ENCODE data around the gene LDLRAD2.

Gene LDLRAD2

DNA sequence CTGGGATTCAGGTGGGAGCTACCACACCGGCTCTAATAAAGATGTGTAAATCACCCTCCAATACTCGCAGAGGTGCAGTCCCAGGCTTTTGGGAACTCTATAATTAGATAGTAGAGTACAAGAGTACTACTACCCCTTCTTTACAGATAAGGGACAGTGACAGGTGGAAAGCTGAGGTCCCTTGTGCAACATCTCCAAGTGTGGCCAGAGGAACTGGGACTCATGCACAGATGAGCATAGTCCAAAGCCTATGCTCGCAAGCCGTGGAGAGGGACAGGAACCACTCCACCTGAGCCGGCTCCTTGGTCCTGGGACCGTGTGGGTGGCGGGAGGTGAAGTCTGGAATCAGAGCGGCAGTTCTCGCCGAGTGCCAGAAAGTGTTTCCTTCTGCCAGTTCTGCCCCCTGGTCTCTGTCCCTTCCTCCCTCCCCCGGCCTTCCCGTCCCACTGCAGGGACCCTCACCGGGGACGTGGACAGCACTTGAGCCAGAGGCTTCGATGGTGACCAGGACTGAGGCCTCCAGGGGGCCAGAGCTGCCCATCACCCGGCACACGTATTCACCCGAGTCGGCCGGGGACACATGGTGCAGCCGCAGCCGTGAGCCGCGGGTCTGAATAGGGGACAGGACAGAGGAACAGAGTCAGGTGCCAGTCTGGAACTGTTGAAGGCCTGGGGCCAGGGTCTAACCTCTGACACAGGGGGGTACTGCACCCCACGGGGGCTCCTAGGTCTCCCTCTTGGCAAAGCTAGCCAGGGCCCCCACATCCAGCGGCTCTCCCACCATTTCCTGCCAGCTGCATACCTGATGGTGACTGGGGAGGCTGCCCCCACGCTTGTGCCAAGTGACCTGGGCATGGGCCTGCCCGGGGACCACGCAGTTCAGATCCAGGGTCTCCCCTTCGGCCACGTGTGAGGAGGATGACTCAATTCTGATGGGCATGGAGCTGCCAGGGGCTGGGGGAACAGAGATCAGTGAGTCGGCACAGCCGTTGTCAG is 33.9 kb downstream of the LDLRAD2 start:
- DNase-seq, result no peak

DNA sequence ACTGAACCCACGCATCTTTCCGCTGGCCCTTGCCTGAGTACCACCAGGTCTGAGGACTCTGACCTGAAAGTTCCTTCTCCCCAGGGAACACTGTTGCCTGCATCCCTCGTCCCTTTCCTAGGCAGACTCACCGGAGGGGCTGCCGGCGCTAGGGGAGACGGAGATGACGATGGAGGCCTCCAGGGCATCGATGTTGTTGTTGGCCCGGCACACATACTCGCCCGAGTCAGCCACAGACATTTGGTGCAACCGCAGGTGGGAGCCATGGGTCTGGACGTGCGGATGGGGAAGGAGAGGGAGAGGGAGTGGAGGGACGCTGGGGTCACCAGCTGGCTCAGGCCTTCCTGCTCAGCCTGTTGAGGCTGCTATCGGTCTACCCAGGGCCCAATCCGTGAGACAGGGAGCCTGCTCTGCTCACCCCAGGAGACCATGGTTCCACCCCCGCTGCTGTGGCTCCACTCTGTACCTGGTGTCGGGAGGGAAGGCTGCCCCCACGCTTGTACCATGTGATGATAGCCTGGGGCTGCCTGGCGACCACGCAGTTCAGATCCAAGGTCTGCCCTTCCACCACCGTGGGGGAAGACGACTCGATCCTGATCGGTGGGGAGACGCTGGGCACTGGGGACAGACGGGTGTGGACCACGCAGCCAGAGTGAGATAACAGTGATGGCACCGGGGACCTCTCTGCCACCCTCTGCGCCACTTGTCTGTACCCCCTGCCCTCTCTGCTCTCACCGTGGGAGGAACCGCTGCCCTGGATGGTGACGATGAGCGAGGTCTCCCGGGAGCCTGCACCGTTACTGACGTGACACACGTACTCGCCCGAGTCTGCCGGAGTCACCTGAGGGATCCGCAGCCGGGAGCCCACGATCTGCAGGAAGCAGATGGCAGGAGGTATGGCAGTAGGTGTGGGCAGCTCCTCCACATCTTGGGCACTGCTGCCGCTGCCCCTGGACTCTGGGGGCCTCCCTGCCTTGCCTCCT is 35.4 kb downstream of the LDLRAD2 start:
- DNase-seq, result no peak

DNA sequence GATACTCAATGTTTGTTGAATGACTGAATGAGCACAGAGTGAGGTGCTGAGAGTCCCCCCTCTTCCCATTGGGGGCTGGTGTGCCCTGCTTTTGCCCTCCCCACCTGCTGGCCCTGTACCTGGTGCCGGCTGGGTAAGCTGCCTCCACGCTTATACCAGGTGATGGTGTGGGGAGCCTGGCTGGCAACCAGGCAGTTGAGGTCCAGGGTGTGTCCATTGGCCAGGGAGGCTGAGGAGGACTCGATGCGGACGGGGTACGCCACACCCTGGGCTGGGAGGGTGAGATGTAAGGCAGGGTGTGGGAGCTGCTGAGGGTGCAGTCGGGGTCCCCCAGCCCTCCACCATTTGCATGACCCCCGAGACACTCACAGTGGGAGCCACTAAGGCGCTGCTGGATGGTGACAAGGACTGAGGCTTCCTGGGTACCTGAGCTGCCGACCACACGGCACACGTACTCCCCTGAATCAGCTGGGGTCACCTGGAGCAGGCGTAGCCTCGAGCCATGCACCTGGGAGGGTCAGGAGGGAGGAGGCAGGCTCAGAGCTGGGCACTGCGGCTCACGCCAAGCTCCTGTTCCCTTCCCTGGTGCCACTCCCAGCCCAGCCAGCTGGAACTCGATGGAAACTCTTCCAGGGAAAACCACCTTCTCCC is 36.6 kb downstream of the LDLRAD2 start:
- no peak for DNase-seq

DNA sequence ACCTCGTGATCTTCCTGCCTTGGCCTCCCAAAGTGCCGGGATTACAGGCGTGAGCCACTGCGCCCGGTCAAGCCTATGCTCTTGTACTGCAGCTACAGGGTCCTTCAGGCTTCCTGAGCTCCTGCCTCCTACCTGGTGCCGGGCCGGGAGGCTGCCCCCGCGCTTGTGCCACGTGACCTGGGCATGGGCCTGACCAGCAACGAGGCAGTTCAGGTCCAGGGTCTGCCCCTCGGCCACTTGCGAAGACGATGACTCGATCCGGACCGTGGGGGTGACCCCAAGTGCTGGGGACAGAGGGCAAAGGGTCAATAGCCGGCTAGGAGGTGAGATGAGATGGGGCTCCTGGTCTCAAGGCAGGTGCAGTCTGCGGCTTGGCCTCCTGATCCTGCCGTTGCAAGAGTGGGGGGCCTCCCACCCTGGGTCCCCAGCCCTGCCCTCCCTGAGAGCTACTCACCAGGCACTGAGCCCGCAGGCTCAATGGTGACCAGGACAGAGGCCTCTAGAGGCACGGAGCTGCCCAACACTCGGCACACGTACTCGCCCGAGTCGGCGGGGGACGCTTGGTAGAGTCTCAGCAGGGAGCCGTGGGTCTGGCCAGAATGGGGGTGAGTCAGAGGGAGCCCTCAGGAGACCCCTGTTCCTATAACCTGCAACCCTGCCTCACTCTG is 38.0 kb downstream of the LDLRAD2 start:
- no peak for DNase-seq

DNA sequence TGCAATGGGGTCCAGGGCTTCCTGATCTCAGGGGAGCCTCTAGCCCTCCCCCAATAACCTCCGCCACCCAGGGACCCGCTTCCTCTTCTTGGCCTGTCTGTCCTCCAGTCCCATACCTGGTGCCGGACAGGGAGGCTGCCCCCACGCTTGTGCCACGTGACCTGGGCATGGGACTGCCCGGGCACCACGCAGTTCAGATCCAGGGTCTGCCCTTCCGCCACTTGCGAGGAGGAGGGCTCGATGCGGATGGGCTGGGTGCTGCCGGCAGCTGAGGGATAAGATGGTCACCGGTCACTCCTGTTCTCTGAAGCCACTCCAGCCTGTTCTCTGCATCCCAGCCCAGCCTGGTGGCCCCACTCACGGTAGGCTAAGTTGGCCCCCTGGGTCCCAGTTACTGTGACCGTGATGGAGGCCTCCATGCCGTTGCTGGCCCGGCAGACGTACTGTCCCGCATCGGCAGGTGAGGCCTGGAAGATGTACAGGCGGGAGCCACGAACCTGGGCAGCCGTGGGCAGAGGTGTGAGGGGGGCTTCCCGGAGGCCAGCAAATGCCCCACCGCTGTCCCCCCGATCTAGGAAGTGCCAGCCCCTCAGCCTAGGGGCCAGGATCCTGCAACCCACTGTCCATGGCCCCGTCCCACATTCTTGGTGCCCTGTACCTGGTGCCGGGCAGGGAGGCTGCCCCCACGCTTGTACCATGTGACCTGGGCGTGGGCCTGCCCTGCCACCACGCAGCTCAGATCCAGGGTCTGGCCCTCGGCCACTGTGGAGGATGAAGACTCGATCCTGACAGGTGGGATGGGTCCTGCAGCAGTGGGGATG is 39.6 kb downstream of the LDLRAD2 start:
- DNase-seq, result no peak

DNA sequence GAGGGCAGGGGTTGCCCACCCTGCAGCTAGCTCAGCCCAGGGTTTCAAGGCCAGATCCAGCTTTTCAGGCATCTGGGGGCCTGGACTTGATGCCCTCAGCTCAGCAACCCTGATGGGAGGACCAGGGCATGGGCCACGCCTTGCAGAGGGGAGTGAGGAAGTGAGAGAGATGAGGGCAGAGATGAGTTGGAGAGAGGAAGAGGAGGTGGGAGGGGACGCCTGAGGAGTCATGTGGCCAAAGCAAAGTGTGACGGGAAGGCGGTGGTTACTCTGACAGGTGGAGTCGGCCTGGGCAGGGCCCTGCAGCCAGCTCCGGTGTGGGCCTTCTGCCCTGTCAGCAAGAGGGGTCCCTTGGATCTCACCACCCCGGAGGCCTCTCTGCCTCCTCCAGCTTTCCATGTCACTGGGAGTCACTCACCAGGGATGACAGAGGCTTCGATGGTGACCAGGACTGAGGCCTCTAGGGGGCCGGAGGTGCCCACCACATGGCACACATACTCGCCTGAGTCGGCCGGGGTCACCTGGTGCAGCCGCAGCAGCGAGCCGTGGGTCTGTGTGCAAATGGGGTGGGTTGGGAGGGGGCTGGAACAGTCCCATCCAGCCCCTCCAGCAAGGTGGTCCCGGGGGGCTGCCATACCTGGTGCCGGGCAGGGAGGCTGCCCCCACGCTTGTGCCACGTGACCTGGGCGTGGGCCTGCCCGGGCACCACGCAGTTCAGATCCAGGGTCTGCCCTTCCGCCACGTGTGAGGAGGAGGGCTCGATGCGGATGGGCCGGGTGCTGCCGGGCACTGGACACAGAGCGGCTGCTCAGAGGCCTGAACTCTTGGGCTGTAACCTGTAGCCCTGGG is 40.4 kb downstream of the LDLRAD2 start:
- no peak for DNase-seq

DNA sequence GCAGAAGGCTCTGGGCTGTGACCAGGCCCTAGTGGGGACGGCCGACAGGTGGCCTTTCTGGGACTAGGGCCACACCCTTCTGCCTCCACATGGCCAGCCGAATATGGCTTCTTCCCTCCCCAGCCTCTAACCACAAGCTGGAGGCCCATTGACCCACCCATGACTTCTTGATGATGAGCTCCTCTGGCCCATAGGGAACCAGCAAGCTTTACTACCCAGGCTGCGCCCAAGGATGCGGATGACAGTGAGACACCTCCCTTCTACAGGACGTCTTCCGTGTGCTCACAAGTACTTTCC is 41.0 kb downstream of the LDLRAD2 start:
- no peak for DNase-seq

DNA sequence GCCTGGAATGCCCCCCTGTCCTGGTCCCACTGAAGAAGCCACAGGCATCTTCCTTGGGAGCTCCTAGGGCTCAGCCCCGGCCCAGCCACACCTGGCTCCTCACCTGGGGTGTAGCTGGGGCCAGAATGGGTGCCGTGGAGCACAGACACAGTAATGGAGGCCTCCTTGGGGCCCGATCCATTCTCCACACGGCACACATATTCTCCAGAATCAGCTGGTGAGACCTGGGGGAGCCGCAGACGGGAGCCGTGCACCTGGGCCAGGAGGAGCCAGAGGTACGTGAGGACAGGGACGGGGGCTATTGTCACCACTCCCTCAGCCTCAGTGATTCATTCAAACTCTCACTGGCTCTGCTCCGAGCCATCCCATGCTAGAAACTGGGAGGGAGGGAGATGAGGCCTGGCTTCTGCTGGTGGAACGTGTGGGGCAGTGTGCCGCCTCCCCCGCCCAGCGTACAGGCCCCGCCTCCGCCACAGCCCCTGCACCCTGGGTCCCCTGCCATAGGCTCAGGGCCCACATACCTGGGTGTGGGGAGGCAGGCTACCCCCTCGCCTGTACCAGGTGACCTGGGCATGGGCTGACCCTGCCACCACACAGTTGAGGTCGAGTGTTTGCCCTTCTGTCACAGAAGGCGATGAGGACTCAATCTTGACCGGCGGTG is 42.2 kb downstream of the LDLRAD2 start:
- no peak for DNase-seq

DNA sequence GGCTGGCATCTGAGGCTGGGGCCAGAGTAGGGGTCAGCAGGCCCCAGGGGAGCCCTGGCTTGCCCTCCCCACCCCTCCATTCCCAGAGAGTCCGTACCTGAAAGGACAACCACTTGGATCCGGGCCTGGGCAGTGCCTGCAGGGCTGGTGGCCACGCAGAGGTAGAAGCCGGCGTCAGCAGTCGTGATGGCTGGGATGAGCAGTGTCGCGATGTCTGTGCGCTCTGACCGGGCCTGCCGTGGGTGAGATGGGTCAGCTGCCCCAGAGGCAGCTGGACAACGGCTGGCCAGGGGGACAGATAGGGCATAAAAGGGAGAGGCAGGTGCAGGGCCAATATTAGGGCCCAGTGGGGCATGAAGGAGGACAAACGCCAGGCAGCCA is 42.7 kb downstream of the LDLRAD2 start:
- DNase-seq, result no peak

DNA sequence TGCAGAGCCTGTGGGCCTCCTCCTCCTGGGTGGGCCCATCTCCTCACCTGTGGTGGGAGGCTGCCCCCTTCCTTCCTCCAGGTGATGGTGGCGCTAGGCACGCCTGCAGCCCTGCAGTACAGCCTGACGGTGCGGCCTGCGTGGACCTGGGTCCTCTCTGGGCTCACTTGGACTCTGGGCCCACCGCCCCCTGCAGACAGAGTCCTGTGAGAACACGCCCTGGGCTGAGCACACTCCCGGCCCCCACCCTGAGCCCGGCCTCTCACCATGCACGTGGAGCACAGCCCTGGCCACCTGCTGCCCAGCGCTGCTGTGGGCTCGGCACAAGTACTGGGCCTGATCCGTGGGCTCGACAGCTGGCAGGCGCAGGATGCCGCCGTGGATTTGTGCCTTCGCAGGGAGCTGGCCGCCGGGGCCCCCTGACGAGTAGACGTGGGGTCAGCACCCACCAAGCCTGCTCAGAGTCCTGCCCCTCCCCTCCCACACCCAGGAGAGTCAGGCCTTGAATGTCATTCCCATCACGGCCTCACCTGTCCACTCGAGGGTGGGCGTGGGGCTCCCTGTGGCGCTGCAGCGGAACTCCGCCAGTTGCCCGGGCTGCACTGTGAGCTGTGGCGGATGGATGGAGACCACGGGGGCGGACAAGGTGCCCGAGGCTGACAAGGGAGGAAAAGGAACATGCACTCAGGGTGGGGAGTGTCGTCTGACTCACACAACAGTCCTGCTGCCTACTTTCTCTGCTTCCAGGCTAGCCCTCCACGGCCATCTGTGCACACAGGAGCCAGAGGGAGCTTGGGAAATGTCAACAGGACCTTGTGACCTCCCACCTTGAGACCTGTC is 43.4 kb downstream of the LDLRAD2 start:
- DNase-seq, result no peak

DNA sequence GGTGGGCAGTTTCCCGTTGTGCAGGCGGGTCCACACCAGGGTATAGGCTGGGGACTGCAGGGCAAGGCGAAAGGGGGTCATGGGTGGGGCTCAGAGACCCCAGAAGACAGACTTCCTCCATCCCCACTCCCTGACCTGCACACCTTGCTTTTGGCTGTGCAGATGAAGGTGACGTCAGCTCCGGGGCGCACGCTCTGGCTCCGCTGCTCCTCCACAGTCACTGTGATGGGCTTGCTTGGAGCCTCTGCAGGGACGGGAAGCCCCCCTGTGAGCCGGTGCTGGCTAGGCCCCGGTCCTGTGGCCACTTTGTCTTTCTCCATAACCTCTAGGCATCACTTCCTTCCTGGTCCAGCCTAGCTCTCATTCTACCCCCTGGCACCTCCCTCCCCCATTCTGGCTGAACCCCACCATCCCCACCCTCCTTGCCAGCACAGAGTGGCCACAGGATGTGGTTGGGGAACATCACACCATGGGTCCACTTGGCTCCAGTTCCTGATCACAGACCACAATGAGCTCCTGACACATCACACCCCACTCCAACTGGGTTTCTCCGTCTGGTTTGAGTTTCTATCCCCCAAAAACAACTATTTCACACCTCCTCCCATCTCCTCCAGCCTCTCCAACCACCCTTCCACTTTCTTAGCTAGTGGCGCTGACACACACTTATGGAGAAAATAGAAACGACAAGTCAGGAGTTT is 45.2 kb downstream of the LDLRAD2 start:
- DNase-seq, result no peak

DNA sequence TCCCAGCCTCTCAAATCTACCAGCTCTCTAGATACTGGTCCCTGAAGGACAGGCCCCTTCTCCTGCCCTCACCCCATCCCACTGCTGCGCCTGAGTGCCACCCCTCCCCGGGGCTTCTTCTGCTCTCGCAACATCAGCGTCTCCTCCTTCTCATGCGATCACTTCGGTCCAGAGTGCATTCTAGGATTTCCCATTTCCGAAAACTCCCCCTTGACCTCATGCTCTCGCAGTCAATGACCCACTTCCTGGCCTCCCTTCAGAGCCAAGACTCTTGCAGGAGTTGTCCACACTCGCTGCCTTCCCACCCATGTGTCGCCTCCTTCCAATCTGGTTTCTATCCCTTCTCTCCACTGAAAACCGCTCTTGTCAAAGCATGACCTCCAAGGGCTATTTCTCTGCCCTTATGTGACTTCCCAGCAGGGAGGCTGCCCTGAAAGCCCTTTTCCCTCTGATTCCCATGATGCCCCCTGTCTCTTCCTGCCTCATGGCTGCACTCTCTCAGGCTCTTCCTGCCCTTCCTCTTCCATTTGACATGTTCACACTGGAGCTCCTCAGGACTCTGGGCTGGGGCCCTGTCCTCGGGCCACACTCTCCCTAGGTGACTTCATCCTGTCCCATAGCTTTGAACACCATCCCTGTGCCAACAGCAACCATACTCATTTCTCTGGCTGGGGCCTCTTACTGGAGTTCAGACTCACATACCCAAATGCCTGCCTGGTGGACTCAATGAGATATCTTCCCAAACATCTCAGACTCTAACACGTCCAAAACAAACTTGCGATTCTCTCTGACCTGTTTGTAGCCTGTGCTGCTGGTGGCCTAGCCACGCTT is 46.0 kb downstream of the LDLRAD2 start:
- no peak for DNase-seq

DNA sequence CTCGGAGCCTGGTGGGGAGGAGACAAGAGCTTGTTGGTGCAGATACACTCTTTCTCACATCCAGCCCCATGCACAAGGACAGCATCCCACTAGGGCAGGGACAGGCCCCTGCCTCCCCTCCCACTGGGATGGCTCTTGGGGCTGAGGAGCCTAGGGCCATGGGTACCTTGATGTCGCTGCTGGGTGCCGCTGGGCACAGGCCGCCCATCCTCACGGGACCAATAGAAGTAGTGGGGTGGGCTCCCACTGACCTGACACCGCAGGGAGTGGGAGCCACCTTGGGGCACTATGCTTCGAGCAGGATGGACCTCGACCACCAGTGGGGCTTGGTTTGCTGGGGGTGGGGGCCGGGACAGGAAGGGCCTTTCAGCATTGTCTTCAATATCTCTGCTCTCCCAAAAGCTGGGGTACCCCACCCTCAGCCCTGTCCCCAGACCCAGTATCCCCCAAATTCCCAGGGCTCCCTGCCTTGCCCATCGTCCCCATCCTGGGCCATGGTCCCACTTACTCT is 47.7 kb downstream of the LDLRAD2 start:
- DNase-seq, result no peak

DNA sequence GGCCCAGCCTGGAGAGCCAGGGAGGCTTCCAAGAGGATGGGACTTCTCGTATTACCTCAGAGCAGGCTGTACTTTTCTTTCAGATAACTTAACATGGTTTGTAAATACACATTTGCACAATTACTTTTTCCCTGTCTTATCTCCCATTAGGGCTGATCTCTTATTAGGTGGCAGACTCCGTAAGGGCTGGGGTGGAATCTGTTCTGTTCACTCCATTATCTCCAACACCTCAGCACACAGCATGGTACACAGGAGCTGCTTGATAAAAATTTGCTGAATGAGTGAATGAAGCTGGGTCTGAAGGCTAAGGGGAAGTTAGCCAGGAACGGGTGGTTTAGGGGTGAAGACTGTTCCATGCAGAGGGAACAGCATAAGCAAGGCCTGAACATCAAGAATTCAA is 48.9 kb downstream of the LDLRAD2 start:
- no peak for DNase-seq

DNA sequence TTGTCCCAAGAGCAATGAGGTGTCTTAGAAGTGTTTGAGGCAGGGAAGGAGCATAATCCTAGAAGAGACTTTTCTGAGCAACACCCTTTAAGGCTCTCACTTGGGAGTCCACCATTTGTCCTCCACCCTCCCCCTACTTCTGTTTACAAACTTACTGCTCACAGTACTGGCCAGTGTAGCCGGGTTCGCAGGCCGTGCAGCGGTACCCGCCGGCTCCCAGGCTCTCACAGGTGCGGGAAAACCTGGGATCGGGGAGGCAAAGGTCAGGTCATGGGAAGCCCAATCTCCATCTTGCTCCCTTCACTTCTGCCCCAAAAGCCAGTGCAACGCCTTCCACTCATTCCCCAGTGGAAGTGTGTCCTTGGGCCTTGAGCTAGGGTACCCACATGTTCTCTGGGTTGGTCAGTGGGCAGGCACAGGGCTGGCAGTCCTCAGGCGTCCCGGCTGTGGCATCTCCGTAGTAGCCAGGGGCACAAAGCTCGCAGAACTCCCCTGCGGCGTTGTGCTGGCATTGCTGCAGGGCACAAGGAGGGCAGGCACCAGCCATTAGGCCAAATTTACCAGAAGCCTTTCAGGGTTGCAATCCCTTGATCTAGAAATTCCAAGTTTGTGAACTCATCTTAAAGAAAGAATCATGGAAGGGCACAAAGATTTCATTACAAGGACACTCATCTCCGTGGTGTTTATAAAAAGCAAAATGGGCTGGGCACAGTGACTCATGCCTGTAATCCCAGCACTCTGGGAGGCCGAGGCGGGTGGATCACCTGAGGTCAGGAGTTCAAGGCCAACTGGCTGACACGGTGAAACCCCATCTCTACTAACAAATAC is 49.8 kb downstream of the LDLRAD2 start:
- DNase-seq, result no peak

DNA sequence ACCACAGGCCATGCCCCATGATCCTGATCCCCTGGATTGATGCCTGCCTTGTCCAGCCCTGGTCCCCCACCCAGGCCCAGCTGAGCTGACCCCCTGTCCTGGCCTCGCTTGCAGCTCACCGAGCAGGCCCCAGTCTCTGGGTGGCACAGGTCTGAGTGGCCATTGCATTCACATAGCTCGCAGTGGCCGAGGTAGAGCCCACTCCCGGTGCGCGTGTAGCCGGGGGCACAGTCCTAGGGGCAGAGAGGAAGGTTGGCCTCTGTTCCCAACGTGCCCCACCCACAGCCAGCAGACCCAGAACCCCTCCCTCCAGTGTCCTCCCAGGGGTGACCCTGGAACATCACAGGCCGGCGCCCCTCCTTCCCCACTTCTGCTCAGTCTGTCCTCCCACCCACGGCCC is 51.9 kb downstream of the LDLRAD2 start:
- no peak for DNase-seq

Data from effector CD4-positive, alpha-beta T cell (primary cell).